Placental epithelial cell (primary cell): ENCODE measurements around the gene TRMT13. TPM values are rescaled to one million over a fixed set of nuclear protein-coding genes. Genes with fewer than 3 reads are reported as not detected.

Experiments used
- small RNA-seq: library from RNA; depleted of rRNA; stranded (forward); fragments of <200 nt; gene quantifications from one replicate; pipeline ENCODE3, GENCODE V24; 2012
- total RNA-seq: library from RNA; depleted of rRNA; stranded (reverse); fragments of >200 nt; gene quantifications from 2 replicates; pipeline ENCODE4 v1.2.3, GENCODE V29; 2012

Gene TRMT13, protein sequence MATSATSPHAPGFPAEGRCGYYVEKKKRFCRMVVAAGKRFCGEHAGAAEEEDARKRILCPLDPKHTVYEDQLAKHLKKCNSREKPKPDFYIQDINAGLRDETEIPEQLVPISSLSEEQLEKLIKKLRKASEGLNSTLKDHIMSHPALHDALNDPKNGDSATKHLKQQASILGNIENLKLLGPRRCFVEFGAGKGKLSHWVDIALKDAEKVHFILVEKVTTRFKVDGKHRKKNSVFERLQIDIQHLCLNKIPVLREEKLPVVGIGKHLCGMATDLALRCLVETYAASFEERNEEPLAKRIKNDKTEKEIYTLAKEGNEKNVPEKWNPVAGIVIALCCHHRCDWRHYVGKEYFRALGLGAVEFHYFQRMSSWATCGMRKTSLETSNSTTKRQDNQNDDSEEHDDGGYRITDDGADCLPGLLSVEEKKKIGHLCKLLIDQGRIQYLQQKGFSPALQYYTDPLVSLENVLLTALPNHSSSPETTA
- total RNA-seq, result 9.5 and 10.2 TPM in 2 replicates

DNA sequence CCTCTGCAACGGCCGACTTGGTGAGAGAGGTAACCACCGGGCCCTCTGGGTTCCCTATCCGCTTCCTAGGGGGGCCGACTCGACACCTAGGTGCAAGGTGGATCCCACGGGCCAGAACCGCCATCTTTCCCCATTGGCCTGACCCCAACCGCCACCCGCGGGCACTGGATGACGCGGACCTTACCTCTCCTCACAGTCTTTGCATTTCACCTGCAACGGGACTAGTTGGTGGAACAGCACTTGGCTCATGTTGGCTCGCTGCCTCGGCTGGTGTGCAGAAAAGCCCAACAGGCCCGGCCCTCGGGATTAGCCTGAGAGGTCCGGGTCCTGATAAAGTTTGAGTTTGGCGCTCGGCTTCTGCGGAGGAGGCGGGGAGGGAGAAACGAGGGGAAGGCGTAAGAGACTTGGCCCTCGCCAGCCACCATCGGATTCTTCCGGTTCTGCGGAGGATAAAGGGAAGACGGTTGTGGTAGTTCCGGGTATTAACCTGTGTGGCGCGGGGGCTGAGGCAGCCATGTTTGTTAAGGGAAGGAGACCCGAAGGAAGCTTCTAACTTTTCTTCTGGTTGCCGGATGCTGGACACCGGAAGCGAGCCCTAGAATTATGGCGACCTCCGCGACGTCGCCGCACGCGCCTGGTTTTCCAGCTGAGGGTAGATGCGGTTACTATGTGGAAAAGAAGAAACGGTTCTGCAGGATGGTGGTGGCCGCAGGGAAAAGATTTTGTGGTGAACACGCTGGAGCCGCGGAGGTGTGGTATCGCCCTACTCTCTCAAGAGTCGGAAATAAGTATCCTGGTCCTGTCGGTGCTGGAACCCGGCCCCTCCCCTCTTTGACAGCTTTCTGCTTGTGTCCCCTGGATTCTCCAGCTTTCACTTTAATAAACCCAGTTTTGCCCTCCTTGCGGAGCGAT is at the start of gene TRMT13, which contains the start of gene SASS6:
TRMT13 (plus strand) TSS at position 598 of the 912 bp plus-strand sequence; CDS start at position 604, 6 bp downstream.
SASS6 (minus strand) TSS at position 365 of the 912 bp plus-strand sequence; CDS start at position 249, 116 bp downstream.

DNA sequence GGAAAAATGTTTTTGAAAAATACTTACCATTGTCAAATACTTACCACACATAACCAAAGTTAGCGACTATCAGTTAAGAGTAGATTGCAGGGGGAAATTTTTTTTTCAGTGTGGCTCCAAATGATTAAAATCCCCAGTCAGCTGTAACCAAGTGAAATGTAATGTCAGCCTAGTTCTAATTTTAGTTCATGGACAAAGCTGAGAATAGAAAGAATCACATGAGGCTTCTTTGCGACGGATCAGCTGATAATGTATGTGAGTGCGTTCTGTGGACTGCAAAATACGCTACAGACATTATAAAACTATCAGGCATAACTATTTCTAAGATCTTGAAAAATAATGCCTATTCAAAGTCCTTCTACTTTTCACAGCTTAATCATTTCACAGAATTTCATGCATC is 45.1 kb downstream of the TRMT13 start, which contains the start of gene LRRC39:
LRRC39 (minus strand) TSS at position 166 of the 400 bp plus-strand sequence. CDS start 9,740 bp downstream, outside the sequence.

Small RNA genes within 50 kb of the gene (small RNA-seq; reads per million reads assigned to genes)
- gene AC093019.1 (not detected), gene RPL23AP90 (not detected)

Other genes starting within 250 kb of the TRMT13 start
- 28.3 and 41.5 TPM in 2 replicates for gene SLC35A3, start 163.2 kb upstream of the TRMT13 start, total RNA-seq
- 2.2 and 2.4 TPM in 2 replicates for gene SASS6, start 233 bp upstream of the TRMT13 start, total RNA-seq
- 0.22 and 0.39 TPM in 2 replicates for gene LRRC39, start 45.1 kb downstream of the TRMT13 start, total RNA-seq
- gene DBT, start 116.7 kb downstream of the TRMT13 start, total RNA-seq, result 6.3 and 10.0 TPM in 2 replicates
- 39.7 and 41.8 TPM in 2 replicates for gene RTCA, start 133.1 kb downstream of the TRMT13 start, total RNA-seq
- gene CDC14A, start 219.3 kb downstream of the TRMT13 start, total RNA-seq, result 7.9 and 8.0 TPM in 2 replicates